ENCODE measurements around the gene NCAPG2. TPM values are rescaled to one million over a fixed set of nuclear protein-coding genes. Genes with fewer than 3 reads are reported as not detected.

Gene NCAPG2
- total RNA-seq, 1 donor: 17.7 TPM

DNA sequence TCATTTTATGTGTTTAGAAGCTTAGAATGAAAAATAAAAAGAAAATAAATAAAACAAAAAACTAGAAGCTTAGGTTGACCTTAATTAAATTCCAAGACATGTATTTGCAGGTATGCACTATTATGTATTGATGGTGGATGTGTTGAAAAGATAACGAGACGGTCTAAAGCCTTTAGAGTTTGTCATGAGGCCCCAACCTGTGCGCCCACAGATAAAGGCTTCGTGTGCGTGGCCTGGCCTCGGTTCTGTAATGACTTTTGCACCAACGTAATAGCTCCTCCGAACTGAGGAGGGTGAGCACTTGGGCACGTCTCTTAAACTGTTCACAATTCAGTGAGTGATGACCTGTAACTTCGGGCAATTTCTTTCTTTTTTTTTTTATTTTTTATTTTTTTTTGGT, 43.7 kb upstream of the NCAPG2 start:
- no peak for DNase-seq (ENCODE audit: low read depth)
- no peak for TF ChIP-seq CTCF (IDR thresholded peaks at IDR 0.05; ENCODE audit: insufficient read depth, low read depth, low read length)
- H3K4me3 ChIP-seq (ENCODE audit: low read depth, low read length): no peak overlapping the region

- no peak for TF ChIP-seq CTCF (IDR thresholded peaks at IDR 0.05; ENCODE audit: insufficient read depth, low read depth, low read length)
- DNase-seq (ENCODE audit: low read depth): no peak
- no peak overlapping the region for H3K4me3 ChIP-seq (ENCODE audit: low read depth, low read length)
These were observed 42.8 kb upstream of the NCAPG2 start for GRCh38 chr7:158747408-158747807.

GRCh38 chr7:158746957-158747356, 42.4 kb upstream of the NCAPG2 start:
- H3K4me3 ChIP-seq (ENCODE audit: low read depth, low read length): no peak overlapping the region
- no peak for DNase-seq (ENCODE audit: low read depth)
- no peak for TF ChIP-seq CTCF (IDR thresholded peaks at IDR 0.05; ENCODE audit: insufficient read depth, low read depth, low read length)

DNA sequence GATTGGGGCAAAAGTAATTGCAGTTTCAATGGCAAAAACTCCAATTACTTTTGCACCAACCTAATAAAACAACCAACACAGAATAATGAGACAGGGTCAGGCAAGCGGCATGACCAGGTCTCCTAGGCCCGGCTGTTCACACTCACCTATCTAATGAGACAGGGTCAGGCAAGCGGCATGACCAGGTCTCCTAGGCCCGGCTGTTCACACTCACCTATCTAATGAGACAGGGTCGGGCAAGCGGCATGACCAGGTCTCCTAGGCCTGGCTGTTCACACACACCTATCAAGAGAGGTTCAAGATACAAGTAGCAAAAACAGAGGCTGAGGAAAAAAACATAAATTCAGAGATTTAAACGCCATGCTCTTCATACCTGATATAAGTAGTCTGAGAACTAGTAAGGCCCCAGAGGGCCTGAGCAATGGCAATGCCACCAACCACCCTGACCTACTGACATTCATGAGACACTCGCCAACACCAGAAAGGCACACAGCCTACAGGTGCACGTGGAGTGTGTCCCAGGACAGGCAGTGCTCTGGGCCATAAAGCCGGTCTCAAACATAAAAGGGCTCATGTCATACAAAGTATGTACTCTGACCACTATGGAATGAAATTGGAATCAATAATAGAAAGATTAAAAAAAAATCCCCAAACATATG, 40.6 kb upstream of the NCAPG2 start:
- H3K4me3 ChIP-seq (ENCODE audit: low read depth, low read length): no peak overlapping the region
- no peak for TF ChIP-seq CTCF (IDR thresholded peaks at IDR 0.05; ENCODE audit: insufficient read depth, low read depth, low read length)
- no peak for DNase-seq (ENCODE audit: low read depth)

DNA sequence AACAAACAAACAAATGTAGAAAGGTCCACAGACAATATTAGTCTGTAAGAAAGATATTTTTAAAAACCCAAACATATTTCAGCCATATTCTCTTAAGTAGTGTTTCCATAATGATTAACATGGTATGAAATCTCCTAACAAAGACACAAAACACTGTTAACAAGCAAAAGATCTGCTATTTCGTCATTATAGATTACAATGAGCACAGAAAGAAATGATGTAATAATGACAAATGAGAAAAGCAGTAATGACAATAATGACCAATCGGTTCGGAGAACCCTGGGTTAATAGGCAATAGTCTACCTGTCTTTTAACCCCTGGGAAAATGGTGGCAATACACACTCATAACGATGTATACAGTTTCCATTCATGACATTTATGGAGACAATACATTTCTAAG, 39.5 kb upstream of the NCAPG2 start:
- no peak overlapping the region for H3K4me3 ChIP-seq (ENCODE audit: low read depth, low read length)
- no peak for DNase-seq (ENCODE audit: low read depth)
- TF ChIP-seq CTCF (IDR thresholded peaks at IDR 0.05; ENCODE audit: insufficient read depth, low read depth, low read length): no peak

GRCh38 chr7:158743219-158743618, 38.6 kb upstream of the NCAPG2 start:
- no peak for TF ChIP-seq CTCF (IDR thresholded peaks at IDR 0.05; ENCODE audit: insufficient read depth, low read depth, low read length)
- DNase-seq (ENCODE audit: low read depth): no peak
- no peak overlapping the region for H3K4me3 ChIP-seq (ENCODE audit: low read depth, low read length)

All from fibroblast of villous mesenchyme (primary cell).